ENCODE data around the gene RBM33. TPM values are rescaled to one million over a fixed set of nuclear protein-coding genes. Genes with fewer than 3 reads are reported as not detected.

The RBM33 gene
- total and polyA plus RNA-seq, 2 of the 8 experiments (the other 6 are each of a cell fraction or from before 2014, with no cell fraction given), result 16.5 to 64.6 TPM

DNA sequence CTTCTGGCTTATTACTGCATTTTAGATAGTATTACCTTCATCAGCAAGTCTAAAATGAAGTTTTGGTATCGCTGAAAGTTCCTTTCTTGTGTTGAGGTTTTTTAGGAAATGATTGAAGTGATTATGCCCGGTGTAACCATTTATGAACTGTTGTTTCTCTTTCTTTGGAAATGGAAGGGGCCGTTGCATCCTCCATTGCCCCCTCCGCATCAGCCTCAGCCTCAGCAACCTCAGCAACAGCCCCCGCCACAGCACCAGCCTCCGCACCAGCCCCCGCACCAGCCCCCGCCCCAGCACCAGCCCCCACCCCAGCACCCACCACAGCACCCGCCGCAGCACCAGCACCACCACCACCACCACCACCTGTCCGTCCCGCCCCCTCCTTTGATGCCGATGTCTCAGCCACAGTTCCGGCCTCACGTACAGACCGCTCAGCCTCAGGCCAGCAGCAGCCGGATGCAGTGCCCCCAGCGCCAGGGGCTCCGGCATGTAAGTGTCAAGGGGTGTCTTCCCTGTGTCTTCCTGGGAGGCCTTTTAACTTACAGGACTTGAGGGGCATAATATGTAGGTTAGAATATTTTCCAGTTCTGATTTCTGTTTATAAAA is 95.2 kb downstream of the RBM33 start:
- H4K8ac ChIP-seq (ENCODE audit: extremely low read depth, insufficient read depth, low read length), result no peak overlapping the region
- no peak overlapping the region for H2BK5ac ChIP-seq (ENCODE audit: low read depth, low read length)
- H4K91ac ChIP-seq (replicated peaks; ENCODE audit: insufficient read length, low read length), result no peak overlapping the region
- H4K5ac ChIP-seq (ENCODE audit: insufficient read length, low read depth, low read length), result no peak overlapping the region
- H3K23me2 ChIP-seq (ENCODE audit: low read depth, low read length), result no peaks in the 10 kb centered on the region
- H3K79me1 ChIP-seq (ENCODE audit: low read depth, low read length), result peaks cover 3% of the 10 kb centered on the region; the same call in 1 of the 2 replicates
- H3K56ac ChIP-seq (replicated peaks; ENCODE audit: insufficient read length, low read depth, low read length), result no peak overlapping the region
- H2AFZ ChIP-seq (ENCODE audit: low read length), result no peak overlapping the region
- H3K27me3 ChIP-seq (replicated peaks in 1 of 4; ENCODE audit: control insufficient read depth in 3 of 4, extremely low read depth in 1 of 4, insufficient read depth in 3 of 4, low read length in 3 of 4), result no peaks in the 10 kb centered on the region
- H3K23ac ChIP-seq (ENCODE audit: insufficient read length), result no peak overlapping the region
- ChIA-PET CTCF (ENCODE audit: partially characterized antibody) (no interaction called here), POLR2A (ENCODE audit: partially characterized antibody) (no interaction called here)
- peaks cover 0 to 6% of the 10 kb centered on the region in 2 experiments; a peak in 1 of 4 replicates for H3K79me2 ChIP-seq (ENCODE audit: control insufficient read depth in 1 of 2, insufficient read depth in 2 of 2, low read length in 2 of 2)
- H2BK15ac ChIP-seq (ENCODE audit: low read length), result no peak overlapping the region
- no peak overlapping the region for H2BK120ac ChIP-seq (replicated peaks; ENCODE audit: low read depth, low read length)
- H2AK5ac ChIP-seq (ENCODE audit: low read depth, low read length), result no peak overlapping the region
- H3K9me3 ChIP-seq (ENCODE audit: insufficient read depth in 2 of 2, low read depth in 1 of 2, low read length in 1 of 2), result no peaks in the 10 kb centered on the region; a peak in 1 of 4 replicates
- H3K27ac ChIP-seq (ENCODE audit: low read depth, low read length), result no peak overlapping the region
- FAIRE-seq (no peak), DNase-seq (ENCODE audit: low read depth in 1 of 2, low spot score in 2 of 2) (no peak)
- H3K4ac ChIP-seq (replicated peaks; ENCODE audit: insufficient read length, low read depth, low read length), result no peak overlapping the region
- no peak overlapping the region for H3K4me3 ChIP-seq (ENCODE audit: extremely low read depth in 1 of 4, insufficient read depth in 2 of 4, low read depth in 3 of 4, low read length in 4 of 4)
- no peak overlapping the region for H2BK20ac ChIP-seq (ENCODE audit: low read length)
- H4K20me1 ChIP-seq (replicated peaks in 1 of 2; ENCODE audit: control insufficient read depth in 1 of 2, insufficient read depth in 2 of 2, low read length in 2 of 2), result peaks cover 3 to 7% of the 10 kb centered on the region in 2 experiments
- no peak overlapping the region for H3K18ac ChIP-seq (ENCODE audit: extremely low read depth, low read length)
- TF ChIP-seq EZH2 (IDR thresholded peaks at IDR 0.05; ENCODE audit: low read depth, low read length, severe bottlenecking), result no peak
- no peak for TF ChIP-seq NRF1 (IDR thresholded peaks at IDR 0.05; ENCODE audit: low read depth, low read length)
- no peak for TF ChIP-seq KDM1A (IDR thresholded peaks at IDR 0.05; ENCODE audit: borderline replicate concordance, low read length)
- TF ChIP-seq PHF8 (conservative IDR thresholded peaks at IDR 0.05; ENCODE audit: low read depth, low read length), result no peak
- TF ChIP-seq CREB1 (IDR thresholded peaks at IDR 0.05), result no peak
- no peak for TF ChIP-seq FOSL1 (IDR thresholded peaks at IDR 0.05; ENCODE audit: insufficient read depth, low read depth, low read length)
- no peak for TF ChIP-seq BRCA1 (IDR thresholded peaks at IDR 0.05; ENCODE audit: low read depth, low read length)
- no peak for TF ChIP-seq TBP (IDR thresholded peaks at IDR 0.05; ENCODE audit: low read depth, low read length)
- TF ChIP-seq GABPA (IDR thresholded peaks at IDR 0.05; ENCODE audit: borderline replicate concordance, insufficient read depth, low read length), result no peak
- no peak for TF ChIP-seq SIX5 (IDR thresholded peaks at IDR 0.05; ENCODE audit: low read depth, low read length)
- TF ChIP-seq BCL11A (IDR thresholded peaks at IDR 0.05; ENCODE audit: low read depth in 2 of 2, low read length in 2 of 2), result no peak
- no peak for TF ChIP-seq TAF7 (optimal IDR thresholded peaks at IDR 0.05; ENCODE audit: borderline replicate concordance, low read depth, low read length)
- TF ChIP-seq EGR1 (IDR thresholded peaks at IDR 0.05; ENCODE audit: borderline replicate concordance, low read depth, low read length), result no peak
- no peak overlapping the region for H3K14ac ChIP-seq (ENCODE audit: insufficient read length)
- peaks cover 11 to 52% (median 25%) of the 10 kb centered on the region in 4 experiments for H3K36me3 ChIP-seq (ENCODE audit: control insufficient read depth in 2 of 4, insufficient read depth in 4 of 4, low read length in 3 of 4)
- no peak overlapping the region for H2BK12ac ChIP-seq (ENCODE audit: low read depth, low read length)
- H3K4me1 ChIP-seq (replicated peaks in 1 of 4; ENCODE audit: control insufficient read depth in 3 of 4, insufficient read depth in 4 of 4, low read length in 3 of 4), result peaks cover 0 to 2% (median 0%) of the 10 kb centered on the region in 4 experiments; a peak in 2 of 7 replicates
- H3K9ac ChIP-seq (replicated peaks in 1 of 4; ENCODE audit: extremely low read depth in 1 of 4, low read depth in 3 of 4, low read length in 3 of 4), result no peak overlapping the region
- WGBS, 2 experiments (ENCODE audit: extremely low coverage in 1 of 2, insufficient coverage in 1 of 2, insufficient read length in 1 of 2, insufficient replicate concordance in 2 of 2, low coverage in 1 of 2, low lambda C conversion rate in 2 of 2, missing lambda C conversion rate in 1 of 2), result 87% methylated on average over 11 of the region's 19 CpGs; no CpG with 5 or more reads in 1 of the 2 experiments
- H3K4me2 ChIP-seq (ENCODE audit: insufficient read depth in 1 of 2, low read depth in 2 of 2, low read length in 2 of 2), result no peak overlapping the region
